HG02870 (cell line): ENCODE results near the gene CFAP410.
"Not testable (repeated sequence)": the region's sequence is repeated elsewhere in the genome, so short reads cannot be mapped to it uniquely, and the experiment has no call there.

Experiments
- ATAC-seq: cut with Tn5 transposase; IDR thresholded peaks from one replicate; pipeline ENCODE4 v1.9.1; 2021; ENCODE audit warnings: mild to moderate bottlenecking, moderate library complexity; ENCODE audit not compliant: unreplicated experiment

Gene CFAP410

GRCh38 chr21:44370027-44370735 lies 31.0 kb upstream of the CFAP410 start:
- no peak for ATAC-seq

GRCh38 chr21:44368711-44369446 lies 29.7 kb upstream of the CFAP410 start:
- no peak for ATAC-seq

- no peak for ATAC-seq
Observed at GRCh38 chr21:44366586-44367211, 27.5 kb upstream of the CFAP410 start.

GRCh38 chr21:44365967-44366585 lies 26.9 kb upstream of the CFAP410 start:
- no peak for ATAC-seq

GRCh38 chr21:44365251-44365966 lies 26.2 kb upstream of the CFAP410 start:
- no peak for ATAC-seq

- no peak for ATAC-seq
Observed at GRCh38 chr21:44364151-44365053, 25.2 kb upstream of the CFAP410 start.

- ATAC-seq: no peak
Observed at GRCh38 chr21:44363278-44363677, 24.1 kb upstream of the CFAP410 start.

GRCh38 chr21:44361903-44362302 lies 22.7 kb upstream of the CFAP410 start:
- ATAC-seq: not testable (repeated sequence)

- no peak for ATAC-seq
Observed at GRCh38 chr21:44360159-44360558, 21.0 kb upstream of the CFAP410 start.

GRCh38 chr21:44359396-44359795 lies 20.2 kb upstream of the CFAP410 start:
- ATAC-seq: no peak

- ATAC-seq: no peak
Observed at GRCh38 chr21:44357064-44357837, 18.1 kb upstream of the CFAP410 start.

GRCh38 chr21:44356636-44357035 lies 17.4 kb upstream of the CFAP410 start:
- ATAC-seq: no peak

- no peak for ATAC-seq
Observed at GRCh38 chr21:44356160-44356559, 17.0 kb upstream of the CFAP410 start.

GRCh38 chr21:44354775-44355771 lies 15.9 kb upstream of the CFAP410 start:
- no peak for ATAC-seq

GRCh38 chr21:44354001-44354405 lies 14.8 kb upstream of the CFAP410 start:
- ATAC-seq: no peak

- no peak for ATAC-seq
Observed at GRCh38 chr21:44353191-44353970, 14.2 kb upstream of the CFAP410 start, which contains the start of gene TRPM2. TRPM2 (plus strand) TSS chr21:44353621; CDS start chr21:44353701, 80 bp downstream.

- ATAC-seq: no peak
Observed at GRCh38 chr21:44352253-44352860, 13.2 kb upstream of the CFAP410 start.
